LNCAP (cell line): ENCODE results near the gene CCND1.

Source experiments
- CTCF ChIP-seq: fragments of 450-650 bp; IDR thresholded peaks from 2 replicates; pipeline ENCODE4 v1.5.1; 2017; ENCODE audit warnings: mild to moderate bottlenecking

The CCND1 gene

GRCh38 chr11:69664103-69664775 is 23.3 kb downstream of the CCND1 start:
- TF ChIP-seq CTCF = no peak

DNA sequence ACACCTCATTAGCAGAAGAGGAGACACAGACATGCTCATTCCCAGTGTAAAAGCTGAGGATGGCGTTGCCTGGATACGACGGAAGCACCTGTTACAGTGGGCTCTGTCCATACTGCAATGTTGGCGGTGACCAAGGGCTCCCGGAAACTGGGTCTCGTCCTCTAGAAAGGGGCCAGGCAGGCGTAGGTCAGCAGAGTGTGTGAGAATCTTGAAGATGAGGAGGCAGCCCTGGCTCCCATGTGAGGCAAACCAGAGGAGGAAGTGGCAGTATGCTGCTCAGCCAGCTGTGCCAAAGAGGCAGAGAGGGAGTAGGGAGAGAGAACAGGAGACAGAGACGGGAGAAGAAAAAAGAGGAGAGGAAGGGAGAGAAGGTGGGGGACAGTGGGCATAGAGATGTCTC is 23.9 kb downstream of the CCND1 start:
- TF ChIP-seq CTCF = no peak

- no peak for TF ChIP-seq CTCF
Measured at GRCh38 chr11:69665669-69666068, 24.7 kb downstream of the CCND1 start.

DNA sequence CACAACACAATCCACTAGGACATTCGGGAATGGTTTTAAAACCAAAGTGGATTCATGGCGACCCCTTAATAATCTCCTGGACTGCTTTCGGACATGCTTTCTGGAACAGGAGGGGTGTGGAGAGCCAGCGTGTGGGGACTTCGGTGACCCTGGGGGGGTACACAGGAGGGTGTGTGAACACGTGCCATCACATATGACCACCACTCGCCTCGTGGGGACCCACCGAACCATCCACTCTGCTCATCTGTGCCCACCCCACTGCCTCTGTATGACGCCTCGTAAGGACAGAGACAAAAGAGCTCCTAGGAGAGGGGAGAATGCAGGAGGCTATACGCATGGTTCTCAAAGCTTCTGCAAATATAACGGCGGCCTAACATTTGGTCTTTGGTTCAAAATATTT is 25.3 kb downstream of the CCND1 start:
- no peak for TF ChIP-seq CTCF

- no peak for TF ChIP-seq CTCF
Measured at GRCh38 chr11:69666752-69667536, 26.0 kb downstream of the CCND1 start.

DNA sequence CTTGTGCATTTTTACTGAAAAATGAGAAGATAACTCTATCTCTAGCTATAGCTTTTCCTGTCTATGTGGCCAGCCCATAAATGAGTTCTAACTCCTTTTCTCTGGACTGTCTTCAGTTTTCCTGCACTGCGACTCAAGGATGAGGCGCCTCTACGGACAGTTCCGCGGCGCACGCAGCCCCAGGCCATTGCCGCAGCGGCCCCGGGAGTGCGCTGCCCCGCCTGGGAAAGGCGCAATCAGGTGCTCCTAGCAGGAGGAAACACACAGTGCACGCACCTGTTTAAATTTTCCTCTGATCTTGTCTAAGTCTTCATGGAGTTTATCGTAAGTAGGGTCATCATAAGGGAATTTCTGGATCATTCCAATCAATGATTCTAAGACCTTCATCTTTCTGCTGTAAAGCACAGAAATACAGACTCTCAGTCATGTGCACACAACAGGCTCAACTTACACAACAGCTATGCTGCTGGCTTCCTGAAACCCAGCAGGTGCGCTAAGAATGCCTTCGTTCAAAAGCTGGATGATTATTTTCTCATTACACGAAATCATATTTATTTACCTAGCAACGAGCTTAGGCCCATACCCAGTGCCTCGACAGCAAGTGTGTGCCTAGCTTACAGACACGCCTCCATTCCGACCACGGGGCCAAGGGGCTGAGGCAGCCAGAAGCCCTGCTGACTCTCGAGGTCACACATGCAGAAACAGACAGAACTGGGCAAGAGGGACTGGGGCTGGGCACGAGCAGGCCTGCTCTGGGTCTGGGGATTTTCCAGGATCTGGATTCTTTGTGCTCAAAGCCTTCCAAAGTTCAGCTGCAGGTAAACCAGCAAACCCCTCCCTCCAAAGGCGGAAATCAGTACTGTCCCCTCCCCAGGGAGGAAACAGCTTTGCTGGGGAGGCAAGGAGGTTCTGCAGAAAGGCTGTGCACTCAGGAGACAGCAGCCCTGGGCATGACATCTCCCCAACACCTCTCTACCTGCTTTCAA is 27.0 kb downstream of the CCND1 start:
- no peak for TF ChIP-seq CTCF

GRCh38 chr11:69669486-69669885 is 28.5 kb downstream of the CCND1 start:
- TF ChIP-seq CTCF = no peak
